Erythroblast (primary cell): ENCODE measurements around the gene PIP5K1B.

Source experiments
- GATA1 ChIP-seq: IDR thresholded peaks from 2 replicates; pipeline ENCODE4 v1.6.1; 2011; ENCODE audit warnings: low read depth, mild to moderate bottlenecking, control low read depth, low read length, moderate library complexity
- POLR2A ChIP-seq: IDR thresholded peaks from 2 replicates; pipeline ENCODE4 v1.6.1; 2011; ENCODE audit warnings: mild to moderate bottlenecking, low read length

DNA sequence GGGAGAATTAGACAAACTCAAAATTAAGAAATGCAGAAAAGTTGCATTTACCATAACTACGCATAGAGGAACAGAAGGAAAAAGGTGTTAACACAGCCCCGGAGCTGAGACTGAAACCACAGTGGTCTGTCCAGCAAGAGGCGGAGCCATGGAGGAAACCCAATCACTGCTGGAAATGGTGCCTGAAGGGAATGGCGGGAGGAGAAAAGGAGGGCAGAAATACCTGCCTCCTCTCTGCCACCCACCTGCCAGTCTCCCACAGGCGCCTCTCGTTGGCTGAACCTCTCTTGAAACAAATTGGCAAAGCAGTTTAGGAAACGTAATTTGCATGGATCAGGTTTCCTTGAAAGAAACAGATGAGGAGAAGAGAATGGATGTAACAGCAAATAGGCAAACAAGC, 318.6 kb downstream of the PIP5K1B start:
- TF ChIP-seq POLR2A (no peak), GATA1 (no peak)
